ENCODE results near the gene PRKN.
A peak's percentile ranks its signal among the peaks of the same experiment; 100 is the strongest.
"Not testable (repeated sequence)": the region's sequence is repeated elsewhere in the genome, so short reads cannot be mapped to it uniquely, and the experiment has no call there.

PRKN gene

DNA sequence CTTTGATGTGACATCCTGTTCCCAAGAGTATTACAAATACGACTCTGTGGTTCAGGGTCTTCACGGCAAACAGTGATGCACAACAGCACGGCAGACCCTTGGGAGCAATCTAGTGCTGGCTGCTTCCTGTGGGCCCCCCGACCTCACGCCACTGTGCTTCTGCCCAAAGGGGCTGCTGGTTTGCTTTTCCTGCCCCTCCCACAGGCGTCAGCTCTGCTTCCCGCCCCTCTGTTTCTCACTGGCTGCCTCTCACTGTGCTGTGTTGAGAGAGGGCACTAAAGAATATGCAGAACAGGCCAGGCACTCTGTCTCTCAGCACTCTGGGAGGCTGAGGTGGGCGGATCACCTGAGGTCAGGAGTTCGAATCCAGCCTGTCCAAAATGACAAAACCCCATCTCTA lies 899.2 kb downstream of the PRKN start:
- no peak for DNase-seq

DNA sequence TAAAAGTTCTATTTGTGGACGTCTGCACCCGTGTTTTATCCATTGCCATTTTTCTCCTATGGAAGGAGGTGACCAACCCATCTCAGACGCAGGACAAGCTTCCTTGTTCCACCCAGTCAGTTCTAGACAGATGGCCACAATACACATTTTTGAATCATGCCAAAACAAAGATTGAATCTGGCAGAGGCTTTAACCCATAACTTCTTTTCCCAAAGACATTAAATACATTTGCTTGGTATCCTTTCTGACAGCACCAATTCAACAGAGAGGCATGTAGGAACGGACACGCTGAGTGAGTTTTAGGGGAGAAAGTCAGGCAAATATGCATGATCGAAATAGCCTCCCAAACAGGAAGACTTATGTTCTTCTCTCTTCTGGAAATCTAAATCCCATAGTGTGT lies 901.1 kb downstream of the PRKN start:
- no peak for DNase-seq

DNA sequence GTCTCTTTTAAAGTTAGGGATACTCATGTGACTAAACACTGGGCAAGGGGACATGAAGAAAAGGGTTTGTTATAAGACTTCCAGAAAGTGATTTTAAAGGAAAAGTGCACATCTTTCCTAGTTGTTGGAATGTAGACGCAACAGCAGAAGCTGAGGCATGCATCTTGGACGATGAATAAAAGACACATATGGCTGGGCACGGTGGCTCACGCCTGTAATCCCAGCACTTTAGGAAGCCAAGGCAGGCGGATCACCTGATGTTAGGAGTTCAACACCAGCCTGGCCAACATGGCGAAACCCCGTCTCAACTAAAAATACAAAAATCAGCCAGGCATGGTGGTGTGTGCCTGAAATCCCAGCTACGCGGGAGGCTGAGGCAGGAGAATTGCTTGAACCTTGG lies 905.4 kb downstream of the PRKN start:
- not testable (repeated sequence) for DNase-seq

DNA sequence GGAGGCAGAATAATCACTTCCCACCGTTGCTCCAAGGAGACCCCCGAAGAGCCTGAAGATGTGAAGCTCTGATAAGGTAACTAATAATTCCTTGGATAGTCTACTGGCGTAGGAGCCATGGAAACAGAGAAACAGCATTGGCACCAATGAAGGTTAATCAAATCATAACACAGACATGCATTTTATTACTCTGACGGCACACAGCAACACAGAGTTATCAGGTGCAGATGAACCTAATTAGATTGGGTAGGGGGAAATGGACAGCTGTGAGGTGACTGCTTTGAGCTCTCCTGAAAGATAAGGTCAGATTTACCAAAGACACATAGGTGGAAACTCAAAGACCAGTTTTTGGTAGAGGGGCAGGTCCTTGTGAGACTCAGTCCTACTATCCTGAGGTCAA lies 909.7 kb downstream of the PRKN start:
- DNase-seq = no peak

DNA sequence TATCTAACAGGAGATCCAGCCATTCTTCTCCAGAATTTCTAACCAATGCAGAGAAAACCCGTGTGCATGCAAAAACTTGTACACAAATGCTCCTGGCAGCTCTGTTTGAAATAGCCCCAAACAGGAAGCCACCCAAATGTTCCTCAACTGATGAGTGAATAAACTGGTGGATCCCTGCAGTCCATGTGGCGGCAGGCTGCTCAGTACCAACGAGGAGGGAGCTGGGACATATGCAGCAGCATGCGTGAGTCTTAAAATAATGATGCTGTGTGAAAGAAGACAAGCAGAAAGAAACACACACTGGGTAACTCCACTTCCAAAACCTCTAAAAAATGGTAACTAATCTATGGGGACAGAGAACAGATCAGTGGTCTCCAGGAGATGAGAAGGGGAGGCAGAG lies 911.6 kb downstream of the PRKN start:
- no peak for DNase-seq

DNA sequence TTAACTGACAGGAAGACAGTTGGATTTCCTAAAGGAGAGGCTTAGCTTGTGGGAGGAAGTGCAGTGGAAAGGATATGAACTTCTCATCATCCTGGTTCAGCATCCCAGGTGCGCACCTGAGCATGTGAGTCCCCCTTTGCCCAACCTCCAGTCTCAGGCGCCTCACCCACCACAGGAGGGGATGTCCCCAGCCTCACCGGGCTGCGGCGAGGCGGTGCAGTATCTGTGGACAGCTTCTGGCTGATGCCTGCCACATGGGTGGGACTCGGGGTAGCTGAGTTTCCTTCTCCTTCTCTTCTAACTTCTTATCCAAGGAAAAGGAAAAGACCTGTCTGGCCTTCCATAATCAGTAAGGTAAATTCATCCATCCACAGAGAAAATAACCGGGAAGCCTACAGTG lies 914.4 kb downstream of the PRKN start:
- DNase-seq = no peak

DNA sequence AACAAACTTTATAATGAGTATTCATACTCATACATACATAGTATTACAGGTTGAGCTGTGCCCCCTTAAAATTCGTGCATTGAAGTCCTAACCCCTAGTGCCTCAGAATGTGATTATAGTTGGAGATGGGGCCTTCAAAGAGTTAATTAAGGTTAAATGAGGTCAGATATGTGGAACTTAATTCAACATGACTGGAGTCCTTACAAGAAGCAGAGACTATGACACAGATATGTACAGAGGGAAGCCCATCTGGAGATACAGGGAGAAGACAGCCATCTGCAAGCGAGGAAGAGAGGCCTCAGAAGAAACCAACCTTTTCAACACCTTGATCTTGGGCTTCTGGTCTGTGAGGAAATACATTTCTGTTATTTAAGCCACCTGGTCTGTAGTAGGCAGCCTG lies 917.6 kb downstream of the PRKN start:
- DNase-seq = no peak

DNA sequence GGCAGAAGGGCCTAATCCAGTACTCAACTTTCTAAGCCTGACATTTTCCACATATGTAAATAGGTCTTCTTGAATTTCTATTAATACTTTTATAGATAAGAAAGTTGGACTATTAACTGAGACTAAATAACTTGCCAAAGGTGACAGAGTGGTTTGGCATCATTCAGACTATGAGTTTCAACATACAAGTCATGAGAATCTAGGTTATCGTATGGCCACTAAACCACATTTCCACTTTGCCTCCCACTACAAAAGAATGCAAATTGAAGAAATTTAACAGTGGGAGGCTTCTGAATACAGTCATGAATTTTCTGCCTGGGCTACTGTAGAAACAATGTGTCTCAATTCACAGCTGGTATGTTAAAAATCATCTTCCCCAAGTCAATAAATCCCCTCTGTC lies 922.7 kb downstream of the PRKN start:
- no peak for DNase-seq

DNA sequence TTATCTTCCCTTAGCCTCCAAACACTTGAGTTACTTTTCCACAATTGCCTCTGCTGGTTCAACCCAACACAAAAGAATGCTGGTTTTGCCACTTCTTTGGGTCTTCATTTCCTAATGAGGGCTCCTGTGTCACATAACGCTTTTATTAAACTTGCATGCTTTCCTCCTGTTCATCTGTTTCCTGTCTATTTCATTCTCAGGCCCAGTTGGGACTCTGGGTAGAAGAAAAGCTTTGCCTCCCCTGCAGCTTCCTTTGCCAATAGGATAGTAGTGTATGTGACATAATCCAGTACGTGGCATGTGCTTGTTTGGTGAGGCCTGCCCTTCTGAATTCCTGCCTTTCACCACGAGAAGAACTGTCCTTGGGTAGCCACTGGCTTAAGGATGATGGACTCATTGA lies 924.4 kb downstream of the PRKN start:
- no peak for DNase-seq

DNA sequence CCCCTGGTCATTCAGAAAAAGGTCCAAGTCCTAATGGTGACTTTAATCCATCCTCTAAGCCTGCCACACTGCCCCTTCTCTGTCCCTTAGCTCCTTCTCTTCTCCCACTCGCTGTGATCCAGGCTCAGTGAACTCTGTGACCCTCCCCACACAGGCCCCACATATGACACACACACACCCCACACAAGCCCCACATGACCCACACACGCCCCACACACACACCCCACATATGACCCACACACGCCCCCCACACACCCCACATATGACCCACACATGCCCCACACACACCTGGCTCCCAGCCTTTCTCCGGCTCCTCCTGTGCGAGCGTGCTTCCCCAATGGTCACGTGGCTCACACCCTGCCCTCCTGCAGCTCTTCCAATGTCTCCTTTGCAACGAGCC lies 925.3 kb downstream of the PRKN start:
- DNase-seq = no peak

DNA sequence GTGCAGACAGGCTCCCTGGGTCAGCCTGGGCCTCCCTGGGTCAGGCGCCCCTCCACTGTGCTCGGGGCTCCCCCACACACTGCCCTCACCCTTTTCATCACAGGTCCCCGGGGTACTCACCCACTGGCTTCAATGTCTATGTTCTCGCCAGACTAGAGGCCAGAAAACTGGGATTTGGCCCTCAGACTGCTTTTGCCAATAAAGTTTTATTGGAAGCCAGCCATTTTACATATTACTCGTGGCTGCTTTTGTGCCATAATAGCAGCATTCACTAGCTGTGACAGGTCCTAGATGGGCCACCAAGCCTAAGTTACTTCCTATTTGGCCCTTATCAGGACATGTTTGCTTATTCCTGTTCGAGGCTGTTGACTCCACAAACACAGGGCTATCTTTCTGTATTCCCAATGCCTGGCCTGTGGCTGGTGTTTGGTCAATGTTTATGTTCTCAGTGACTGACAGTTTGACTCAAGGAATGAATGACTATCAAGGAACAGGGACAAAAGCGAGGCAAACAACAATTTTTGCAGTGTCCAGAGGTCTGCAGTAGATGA lies 928.6 kb downstream of the PRKN start:
- no peak for DNase-seq

DNA sequence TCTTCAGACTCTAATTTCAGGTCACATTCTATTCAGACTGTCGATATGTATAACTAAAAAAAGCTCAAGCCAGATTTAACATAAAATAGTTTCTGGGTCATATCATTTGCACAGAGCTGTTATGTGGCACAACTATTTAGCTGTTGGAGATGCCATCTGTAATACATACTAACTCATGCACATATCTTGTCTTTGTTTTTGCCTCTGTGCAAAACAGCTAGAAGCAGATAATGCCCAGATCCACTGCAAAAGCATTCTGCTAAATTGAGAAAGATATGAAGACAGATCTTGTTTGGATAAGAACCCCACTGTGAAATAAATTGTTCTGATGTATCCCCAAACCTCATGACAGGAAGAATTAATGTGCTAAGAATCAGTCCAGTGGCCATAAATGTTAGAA lies 930.9 kb downstream of the PRKN start:
- DNase-seq = no peak

DNA sequence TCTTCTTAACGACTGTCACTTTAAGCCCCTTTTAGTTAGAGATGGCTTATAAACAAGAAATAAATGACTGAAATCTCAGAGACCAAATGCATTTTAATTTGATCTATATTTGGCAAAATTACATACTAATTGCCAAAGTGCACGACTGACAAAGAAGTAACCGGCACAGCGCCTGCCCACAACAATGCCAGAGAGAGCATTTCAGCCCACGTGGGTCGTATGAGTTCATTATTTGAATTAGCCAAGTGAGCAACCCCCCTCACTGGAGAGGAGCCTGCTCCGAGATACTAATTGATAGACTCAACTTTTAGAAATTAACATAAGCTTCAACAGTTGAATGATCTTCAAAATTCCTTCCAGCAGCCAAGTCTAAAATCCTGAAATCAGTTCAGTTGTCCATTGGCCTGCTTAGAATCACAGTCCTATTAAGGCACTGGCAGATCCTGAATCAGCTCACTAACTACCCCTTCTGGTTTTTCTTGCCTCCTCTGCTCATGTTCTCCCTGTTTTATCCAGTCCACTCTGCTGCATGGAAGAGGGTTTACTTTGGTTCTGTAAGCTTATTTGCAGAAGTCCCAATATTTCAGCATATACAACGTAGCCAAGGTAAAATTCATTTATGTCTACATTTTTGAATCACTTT lies 934.6 kb downstream of the PRKN start:
- no peak for DNase-seq

DNA sequence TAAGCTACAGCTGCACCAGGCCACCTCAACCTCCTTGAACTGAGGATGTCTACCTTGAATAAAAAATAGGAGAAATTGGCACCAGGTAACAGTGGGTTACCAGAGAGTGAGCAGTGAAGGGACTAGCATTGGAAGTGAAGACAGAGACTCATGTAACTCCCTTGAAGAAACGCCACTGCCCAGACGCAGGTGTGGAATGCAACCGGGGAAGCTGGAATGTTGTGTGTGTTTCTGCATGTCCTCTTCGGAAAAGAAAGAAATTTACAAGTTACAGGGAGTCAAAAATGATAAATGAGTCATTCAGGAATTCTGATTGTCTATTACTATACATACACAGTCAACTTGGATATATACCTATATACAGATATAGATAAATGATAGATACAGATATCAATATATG lies 939.0 kb downstream of the PRKN start:
- DNase-seq = no peak

DNA sequence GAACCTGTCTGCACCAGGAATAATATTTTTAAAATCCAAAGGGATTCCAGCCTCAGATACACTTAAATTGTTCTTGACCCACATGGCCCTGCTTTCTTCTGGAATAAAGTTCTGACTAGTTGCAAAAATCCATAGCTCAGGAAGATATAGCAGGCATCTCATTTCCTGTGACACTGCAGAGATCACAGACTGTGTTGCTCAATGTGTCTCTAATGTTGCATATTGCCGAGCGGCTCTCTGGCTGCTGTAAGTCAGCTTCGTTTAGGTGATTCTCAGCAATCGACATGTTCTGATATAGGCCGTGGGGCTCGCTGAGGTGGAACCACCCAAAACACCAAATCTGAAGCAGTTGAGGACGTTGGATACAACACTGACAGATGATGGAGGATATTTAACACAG lies 955.4 kb downstream of the PRKN start:
- DNase-seq = no peak

DNA sequence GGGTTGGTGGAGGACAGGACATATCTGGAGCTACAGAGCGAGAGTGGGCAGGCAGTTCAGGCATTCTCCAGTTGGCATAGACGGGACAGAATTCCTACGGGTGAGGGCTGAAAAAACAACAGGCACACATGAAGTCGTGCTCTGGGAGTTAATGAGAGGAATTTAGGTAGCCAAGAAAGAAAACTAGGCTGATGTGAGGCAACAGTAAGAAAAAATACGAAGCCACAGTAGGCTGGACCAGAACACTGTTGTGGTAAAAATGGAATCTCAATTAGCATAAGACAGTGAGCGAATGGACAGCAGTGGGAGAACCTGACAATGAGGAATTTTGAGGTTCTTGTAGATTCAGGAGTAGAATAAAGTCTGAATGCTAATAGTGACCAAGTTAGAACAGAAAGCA lies 965.6 kb downstream of the PRKN start:
- no peak for DNase-seq

DNA sequence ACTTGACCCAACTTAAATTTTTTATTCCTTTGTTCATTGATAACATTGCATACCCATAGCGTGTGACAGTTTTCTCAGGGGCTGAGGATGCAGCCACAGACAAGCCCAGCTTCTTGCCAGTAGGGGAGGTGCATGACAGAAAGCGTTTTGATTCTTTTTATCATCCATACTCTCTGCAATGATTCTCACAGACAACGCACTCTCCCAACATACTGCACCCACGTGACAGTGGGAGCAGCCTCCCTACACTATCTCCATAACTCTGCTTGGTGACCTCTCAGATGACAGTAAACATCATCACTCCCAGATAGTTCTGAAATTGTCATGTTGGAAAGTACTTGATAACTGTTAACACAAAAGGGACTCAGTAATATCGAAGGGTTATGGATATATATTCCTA lies 972.5 kb downstream of the PRKN start:
- DNase-seq = no peak

DNA sequence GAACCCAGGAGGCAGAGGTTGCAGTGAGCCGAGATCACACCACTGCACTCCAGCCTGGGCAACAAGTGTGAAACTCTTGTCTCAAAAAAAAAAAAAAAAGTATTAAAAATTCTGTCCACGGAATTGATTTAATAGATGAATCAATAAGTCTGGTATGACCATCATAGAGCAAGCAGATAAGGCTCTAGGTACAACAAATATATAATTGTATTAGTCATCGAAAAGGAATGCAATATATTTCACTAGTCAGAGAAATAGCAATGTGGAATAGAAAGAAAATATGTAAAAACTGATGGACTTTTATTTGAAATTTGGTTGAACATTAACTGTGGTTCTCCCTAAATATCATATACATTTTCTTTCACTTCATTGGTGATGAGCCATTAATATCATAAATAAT lies 976.9 kb downstream of the PRKN start:
- no peak for DNase-seq

DNA sequence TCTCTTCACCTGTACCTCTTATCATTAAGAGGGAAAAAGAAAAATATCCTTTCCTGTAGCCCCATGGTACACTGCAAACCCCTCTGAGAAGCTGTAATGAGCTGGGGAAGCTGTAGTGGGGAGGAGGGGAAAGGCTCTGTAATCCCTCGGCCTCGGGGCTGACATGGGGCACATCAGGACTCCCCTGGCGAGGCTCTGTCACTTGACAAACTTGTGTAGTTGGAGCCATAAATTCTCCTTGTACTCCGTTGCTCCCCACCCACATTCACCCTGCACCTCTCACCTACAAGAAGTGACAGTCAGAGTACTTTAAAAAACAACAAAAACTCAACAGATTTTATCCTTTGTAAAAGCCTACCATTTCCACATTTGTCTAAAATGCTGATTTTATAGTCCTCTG lies 978.0 kb downstream of the PRKN start:
- DNase-seq = no peak

DNA sequence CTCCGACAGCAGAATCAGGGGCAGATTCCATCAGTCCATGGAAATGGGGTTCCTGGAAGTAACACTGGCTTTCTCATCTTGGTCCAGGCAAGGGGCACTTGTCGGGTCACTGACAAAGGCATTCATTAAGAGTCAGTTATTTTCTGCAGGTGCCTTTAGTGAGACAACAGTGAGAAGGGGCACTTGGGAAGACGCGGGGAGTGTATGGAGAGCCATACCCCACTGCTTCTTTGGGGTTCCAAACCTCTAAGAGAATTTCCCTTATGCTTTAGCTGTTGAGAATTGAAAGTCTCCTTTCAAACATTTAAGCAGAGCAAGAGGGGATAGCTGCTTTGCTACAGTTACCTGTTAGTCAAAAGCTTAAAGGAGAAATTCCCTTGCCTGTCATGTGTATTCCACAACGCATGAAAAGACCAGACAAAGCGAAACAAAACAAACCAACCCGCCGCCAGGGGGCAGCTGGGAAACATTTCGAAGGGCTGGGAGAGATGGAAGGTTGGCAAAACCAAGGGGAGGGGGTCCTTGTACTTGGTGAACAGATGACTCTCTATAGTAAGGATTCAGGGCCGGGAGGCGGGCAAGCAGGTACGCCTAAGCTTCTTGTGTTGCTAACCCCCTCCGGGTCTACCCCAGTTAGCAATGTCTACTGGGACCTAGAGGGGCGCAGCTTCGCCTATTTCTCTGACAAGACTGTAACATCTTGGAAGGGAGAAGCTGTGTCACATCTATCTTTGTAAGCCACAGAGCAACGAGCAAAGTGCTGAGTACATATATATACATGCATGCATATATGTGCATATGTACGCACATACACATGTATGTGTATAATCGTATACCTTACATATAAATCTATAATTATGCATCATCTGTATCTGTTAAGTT lies 978.8 kb downstream of the PRKN start:
- peak; percentile 4 for DNase-seq

DNA sequence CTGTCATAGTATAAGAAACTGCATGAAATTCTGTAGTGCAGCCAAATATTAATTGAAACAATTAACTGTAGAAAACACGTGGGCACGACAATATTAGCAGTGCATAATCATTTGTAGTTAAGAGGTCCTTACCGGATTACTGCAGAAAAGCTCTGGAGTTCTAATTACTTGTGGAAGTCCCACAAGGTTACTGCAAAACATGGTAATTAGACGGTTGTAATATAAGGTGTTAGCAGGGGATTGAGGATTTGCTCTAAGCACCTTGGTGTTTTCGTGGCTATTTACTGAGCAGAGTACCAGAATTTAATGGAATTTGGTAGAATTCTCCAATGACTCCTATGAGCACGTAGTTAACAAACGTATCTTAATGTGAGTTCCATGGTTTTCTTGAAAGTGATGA lies 980.1 kb downstream of the PRKN start:
- DNase-seq = no peak

DNA sequence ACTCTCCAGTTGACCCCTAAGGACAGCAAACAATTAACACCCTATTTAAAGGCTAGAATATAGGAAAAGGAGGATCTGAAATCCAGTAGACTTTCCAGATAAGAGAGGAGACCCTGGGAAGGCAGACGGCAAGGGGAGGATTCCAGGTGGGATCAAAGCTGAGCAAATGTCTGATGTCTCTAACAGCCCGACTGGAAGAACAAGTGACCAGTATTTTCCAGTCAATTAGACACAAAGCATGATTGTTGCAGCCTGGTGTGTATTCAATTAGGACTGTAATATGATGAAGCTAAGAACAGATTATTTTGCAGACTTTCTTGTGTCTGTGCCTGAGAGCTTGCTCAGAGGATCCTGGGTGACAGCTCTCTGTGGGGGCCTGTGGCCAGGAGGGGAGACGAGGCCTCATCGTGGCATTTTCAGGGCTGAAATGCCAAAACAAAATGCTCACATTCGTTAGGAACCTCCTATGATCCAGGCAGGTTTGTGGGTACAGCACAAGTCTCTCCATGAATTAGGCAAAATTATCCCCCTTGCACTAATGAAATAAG lies 981.9 kb downstream of the PRKN start:
- no peak for DNase-seq

DNA sequence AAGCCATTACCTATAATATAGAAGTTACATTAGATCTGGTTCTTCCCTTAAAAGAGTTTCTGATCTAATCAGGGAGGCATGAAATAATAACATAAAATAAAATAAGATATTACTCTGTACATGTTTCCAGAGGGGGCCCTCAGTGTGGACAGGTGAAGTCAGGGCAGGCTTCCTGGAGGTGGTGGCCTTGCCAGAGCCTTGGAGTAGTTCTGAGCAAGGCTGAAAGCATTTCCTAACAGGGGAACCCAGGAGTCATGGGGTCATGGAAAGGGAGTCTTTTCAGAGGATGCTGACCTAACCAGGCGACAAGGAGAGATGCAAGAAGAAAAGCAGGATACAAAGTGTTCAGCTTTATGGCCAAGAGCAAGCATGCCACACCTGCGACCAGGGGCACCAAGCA lies 982.4 kb downstream of the PRKN start:
- DNase-seq = no peak

Data from stimulated activated CD4-positive, alpha-beta T cell treated with anti-CD3 and anti-CD28 coated beads, Interleukin-4, amount 100 ng/mL, for 24 hours (primary cell).